GM21529 (cell line): ENCODE data around the gene TMOD2.

ENCODE experiments used
- ATAC-seq: cut with Tn5 transposase; IDR thresholded peaks from one replicate; pipeline ENCODE4 v1.9.1; 2021; ENCODE audit not compliant: unreplicated experiment

Gene TMOD2

DNA sequence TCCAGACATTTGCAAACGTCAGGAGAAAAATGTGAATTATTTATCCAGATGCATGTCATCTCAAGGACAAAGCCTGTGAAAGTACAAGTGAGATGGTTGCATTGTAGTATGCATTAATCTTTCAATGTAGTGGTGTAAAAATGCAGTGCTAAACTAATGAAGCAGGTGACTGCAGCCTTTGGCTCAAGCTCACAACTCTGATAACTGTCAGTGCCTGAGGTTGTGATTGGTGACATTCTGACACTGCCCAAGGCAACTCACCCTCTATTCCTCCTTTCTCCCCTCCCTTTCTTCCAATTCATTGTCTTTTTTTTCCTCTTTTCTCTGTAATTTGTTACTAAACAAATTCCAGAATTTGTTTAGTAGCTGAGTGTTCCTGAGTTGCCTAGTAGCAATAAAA is 58.1 kb downstream of the TMOD2 start:
- no peak for ATAC-seq

DNA sequence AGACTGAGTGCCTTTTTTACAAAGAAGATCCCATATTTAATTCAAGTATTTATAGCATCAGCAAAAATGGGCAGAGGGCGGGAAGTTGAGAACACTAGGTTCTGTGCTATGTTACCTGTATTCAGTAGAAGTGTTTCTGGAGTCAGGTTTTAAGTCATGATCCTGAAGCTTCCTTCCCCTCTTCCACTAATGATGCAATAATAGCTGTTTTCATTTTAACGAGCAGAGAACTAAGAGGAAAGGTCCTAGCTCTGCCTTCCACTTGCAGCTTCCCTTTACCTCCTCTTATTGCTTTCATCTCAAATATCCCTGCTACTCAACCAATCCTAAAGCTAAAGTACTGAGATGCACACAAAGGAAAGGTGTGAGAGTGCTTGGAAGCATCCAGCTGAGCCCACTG is 61.2 kb downstream of the TMOD2 start:
- no peak for ATAC-seq

DNA sequence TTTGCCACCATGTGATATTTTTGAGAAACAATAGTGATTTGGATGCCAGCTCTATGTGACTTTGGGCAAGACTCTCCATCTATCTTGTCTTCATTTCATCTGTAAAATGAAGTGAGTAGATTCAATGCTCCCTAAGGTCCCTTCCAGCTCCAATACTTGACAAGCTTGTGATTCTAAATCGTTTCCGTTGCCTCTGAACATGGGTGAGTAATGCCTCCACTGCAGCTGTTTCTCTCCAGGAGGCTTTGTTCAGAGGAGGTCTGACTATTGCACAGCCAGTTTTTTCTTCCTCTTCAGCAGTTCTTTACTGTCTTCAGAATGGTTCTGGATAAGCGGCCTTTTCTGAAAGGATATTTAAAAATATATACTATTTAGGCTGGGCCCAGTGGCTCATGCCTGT is 63.2 kb downstream of the TMOD2 start:
- ATAC-seq = no peak

DNA sequence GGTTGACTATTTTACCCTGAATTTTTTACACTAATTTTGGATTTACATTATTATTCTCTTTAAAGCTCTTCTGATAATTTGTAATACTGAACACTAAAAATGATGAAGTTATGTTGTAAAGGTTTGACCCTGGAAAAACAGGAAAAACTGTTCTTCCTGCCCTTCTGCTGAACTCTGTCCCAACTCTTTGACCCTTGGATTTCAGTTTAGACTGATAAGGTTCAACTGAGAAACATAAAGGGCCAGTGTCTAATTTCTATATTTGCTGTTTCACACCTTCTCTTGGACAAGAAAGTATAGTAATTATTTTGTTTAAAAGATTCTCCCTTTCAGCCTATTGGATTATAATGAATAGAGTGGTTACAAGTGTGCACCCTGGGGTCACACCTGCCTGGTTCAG is 65.2 kb downstream of the TMOD2 start:
- no peak for ATAC-seq

DNA sequence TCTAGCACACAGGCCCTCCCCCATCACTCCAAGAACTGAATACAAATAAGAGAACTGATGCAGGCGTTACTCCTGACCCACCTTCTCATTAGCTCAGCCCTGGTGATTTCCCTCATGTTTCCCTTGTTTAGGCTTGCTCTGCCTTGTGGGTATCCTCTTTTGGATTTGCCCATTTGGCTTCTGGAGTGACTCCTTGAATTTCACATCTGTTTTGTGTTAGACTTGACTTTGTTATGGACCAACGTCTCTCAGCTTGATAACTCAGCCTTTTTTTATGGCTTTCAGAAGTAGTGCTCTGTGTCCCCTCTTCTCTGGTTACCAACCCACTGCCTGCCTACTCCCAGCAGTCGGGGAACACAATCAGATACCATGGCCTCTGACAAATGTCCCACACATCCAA is 66.8 kb downstream of the TMOD2 start:
- ATAC-seq = no peak

DNA sequence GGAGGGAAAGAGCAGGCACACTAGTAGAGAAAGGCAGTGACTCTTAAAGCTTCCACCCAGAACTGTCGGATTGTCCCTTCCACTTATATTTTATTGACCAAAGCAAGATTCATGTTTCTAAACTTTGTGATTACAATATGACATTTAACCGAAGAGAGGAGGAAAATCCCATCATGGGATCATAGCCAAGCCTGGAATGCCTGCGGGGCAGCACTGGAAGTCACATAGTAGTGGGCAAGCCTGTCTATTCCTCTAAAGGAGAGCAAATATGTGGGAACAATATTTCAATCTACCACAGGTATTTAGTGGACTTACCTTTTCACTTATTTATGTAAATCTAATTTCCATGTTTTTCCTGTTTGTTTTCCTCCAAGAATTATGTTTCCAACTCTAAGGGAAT is 74.3 kb downstream of the TMOD2 start:
- no peak for ATAC-seq

DNA sequence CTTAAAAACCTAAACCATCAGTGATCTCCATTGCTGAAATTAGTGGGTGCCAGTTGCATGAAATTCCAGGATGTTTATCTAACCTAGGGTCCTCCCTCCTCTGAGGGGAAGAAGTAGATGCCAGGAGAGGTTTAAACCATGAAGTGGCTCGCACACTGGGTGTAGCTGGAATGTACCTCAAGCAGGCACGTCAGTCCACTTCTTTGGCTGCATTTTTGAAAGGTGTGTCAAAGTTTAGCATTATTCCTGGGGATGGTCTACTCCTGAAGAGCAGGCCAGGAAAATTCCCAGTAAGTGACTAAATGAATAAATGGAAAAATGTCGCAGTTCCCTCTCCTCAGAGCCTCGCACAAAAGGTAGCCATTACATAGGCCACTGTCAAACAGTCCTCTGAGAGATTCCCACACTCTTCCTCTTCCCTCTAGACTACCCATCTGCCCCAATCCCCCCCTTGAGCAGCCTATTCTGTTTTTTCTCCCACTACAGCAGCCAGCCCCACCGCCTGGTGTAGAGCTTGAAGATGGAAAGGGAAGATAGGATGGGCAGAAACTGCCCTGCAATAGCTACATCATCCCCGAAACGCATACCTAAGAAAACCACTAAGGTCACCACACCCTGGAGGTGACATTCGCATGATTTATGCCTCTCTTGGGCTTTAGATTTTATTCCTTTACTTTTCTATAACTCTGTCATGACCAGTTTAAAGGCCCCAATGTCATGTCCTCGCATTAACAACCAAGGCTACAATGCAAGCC is 77.4 kb downstream of the TMOD2 start:
- ATAC-seq = no peak

DNA sequence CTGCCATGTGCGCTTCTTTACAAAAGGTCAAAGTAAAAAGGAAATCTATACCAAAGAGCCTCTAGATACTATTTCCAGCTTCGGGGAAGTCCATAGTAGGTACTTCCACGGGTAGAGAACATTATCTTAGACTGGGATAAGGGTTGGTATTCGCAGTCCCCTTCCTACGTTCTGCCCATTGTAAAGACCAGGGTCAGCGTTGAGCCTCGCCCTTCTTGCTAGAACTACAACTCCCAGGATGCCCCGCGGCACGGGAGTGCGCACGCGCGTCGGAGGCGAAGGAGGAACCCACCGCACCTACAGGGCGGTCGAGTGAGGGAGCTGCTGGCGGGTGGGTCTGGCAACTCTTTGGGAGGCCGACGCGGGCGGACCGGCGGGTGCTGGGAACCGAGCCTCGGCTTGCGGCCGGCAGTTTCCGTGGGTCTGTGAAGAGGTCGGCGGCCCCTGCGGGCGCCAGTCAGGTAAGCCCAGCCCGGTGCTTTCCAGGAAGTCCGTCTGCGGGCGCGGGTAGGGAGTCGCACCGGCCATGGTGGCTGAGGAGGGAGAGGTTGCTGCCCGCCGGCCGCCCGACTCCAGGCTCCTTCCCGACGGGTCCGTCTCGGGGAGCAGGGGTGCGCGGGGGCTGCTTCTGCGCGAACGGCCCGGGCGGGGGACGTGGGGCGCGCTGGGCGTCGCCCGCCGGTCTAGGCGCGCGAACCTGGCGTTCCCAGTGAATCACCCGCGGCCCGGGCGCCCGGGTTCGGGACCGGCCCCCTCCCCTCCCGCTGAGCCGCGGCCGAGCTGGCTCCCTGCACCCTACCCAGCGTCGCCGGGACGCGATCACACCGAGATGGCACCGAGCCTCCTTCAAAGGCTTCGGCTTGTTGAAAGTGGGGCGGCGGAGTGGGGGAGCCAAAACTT is 78.2 kb downstream of the TMOD2 start, which contains the start of gene TMOD3:
TMOD3 (plus strand) TSS at position 278 of the 900 bp plus-strand sequence. CDS start 33,232 bp downstream, outside the sequence.
- ATAC-seq = peak; percentile 83

DNA sequence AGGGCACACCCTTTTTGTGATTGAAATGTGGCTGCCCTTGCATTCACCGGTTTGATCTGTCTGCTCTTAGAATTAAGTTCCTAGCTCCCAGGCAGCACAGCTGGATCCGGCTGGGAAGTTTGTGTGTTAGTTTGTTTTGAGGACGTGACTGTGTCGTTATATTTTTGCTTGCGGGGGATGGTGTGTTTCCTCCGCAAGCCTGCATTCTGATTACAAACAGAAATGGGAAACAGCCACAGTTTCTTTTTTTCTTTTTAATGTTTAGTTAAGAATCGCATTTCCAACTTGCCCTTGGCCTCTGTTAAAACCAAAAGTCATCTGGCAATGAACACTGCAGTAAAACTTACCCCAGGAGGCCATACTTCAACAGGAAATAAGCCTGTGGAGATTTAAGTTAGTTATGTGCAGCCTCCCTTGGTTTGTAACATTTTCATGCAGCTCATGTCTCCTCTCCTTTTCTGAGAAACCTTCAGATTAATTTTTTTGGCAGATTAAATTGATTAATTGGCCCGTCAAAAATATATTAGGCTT is 78.9 kb downstream of the TMOD2 start:
- ATAC-seq = peak; percentile 14

DNA sequence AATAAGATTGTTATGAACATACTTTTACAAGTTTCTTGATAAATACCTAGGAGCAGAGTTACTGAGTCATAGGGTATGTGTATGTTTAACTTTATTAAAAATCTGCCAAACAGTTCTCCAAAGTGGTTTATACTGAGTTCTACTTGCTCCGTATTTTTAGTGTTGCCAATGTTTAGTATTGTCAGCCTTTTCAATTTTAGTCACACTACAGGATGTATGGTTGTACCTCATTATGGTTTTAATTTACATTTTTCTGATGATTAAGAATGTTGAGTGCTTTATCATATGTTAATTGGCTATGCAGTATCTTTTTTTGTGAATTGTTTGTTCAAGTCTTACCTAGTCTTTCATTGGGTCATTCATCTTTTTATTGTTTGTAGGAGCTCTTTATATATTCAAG is 82.4 kb downstream of the TMOD2 start:
- ATAC-seq = no peak

DNA sequence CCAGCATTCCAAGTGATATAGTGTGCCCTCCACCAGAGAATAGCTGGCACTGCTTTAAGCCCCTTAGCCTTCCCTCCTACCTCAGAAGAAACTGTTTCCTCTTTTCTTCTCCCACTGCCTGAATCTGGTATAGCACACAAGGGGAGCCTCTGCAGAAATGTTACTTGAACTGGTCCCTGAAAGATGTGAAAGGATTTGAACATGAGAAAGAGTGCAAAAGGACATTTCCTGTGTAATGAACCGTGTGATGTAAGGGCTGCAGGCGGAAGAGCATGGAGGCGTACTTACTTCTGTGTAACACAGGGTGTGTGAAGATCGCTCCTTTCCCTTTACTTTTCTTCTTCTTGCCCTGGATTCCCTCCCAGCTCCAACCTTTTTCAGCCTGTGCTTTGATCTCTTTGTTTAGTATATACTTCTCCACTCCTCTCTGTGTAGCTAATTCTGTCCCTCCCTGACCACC is 86.4 kb downstream of the TMOD2 start:
- ATAC-seq = peak; percentile 70

DNA sequence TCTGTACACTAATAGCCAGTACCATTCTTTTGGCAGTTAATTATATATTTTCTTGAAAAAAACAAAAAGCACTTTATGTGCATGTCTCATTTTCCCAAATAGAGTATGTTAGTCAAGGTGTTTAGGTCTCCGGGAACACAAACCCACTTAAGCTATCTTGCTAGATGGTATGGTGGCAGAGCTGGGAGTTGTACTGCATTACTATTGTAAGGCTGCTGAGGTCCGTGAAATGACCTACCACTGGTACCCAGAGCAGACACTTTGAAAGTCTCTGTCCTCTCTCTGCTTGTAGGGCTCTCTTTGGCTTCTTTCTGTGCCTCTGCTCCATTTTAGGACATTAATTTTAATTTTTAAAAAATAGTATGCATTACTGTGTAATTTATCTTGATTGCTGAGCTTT is 86.9 kb downstream of the TMOD2 start:
- peak; percentile 7 for ATAC-seq

DNA sequence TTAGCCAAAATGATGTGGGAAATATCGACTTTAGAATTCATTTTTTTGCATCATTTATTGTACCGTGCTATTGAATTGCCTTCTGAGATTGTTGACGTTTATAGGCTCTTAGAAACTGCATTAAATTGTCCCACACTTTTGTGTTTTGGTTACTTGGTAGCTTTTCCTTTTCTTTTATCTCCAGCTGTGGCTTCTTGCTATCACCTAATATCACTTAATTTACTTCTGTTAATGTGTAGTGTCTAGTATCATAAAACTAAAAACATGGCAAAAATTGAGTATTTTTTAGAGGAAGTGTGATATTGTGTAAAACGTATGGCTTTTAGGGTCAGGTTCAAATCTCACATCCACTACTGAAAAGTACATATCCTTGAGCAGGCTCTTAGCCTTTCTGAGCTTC is 89.3 kb downstream of the TMOD2 start:
- no peak for ATAC-seq

DNA sequence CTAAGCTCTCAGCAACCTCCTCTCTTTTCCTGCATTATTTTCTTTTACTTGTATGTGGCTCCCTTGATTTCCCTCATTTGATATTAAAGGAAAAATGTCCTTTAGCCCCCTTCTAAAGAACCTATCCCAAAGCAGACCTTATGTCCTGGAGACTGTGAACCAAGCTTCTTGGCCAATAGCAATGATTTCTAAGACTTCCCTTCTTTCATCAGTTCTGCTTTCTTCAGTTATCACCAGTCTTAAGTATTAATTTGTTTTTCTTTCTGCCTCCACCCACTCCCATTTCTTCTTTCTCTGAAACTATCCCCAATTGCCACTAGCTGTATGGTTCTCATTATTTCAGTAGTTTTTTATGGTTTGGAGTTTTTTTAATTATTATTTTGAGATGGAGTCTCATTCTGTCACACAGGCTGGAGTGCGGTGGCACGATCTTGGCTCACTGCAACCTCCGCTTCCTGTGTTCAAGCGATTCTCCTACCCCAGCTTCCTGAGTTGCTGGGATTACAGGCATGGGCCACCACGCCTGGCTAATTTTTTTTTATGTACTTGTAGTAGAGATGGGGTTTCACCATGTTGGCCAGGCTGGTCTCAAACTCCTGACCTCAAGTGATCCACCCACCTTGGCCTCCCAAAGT is 90.1 kb downstream of the TMOD2 start:
- no peak for ATAC-seq

DNA sequence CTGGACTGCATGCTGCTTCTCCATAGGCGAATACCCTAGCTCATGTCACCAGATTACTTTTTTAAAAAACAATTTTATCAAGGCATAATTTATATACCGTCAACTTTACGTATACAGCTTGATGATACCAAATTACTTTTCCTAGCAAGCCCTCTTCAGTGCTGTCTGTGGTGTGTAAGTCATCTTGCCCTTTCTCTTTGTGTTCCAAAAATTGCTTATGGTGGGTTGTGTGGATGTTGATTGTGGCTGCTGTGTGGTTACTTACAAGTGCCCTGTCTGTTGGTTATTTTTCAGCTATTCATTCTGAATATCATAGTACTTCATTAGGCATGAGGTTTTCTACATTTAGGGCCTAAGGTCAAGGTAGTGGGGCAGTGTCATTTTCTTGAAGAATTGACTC is 90.9 kb downstream of the TMOD2 start:
- ATAC-seq = no peak

DNA sequence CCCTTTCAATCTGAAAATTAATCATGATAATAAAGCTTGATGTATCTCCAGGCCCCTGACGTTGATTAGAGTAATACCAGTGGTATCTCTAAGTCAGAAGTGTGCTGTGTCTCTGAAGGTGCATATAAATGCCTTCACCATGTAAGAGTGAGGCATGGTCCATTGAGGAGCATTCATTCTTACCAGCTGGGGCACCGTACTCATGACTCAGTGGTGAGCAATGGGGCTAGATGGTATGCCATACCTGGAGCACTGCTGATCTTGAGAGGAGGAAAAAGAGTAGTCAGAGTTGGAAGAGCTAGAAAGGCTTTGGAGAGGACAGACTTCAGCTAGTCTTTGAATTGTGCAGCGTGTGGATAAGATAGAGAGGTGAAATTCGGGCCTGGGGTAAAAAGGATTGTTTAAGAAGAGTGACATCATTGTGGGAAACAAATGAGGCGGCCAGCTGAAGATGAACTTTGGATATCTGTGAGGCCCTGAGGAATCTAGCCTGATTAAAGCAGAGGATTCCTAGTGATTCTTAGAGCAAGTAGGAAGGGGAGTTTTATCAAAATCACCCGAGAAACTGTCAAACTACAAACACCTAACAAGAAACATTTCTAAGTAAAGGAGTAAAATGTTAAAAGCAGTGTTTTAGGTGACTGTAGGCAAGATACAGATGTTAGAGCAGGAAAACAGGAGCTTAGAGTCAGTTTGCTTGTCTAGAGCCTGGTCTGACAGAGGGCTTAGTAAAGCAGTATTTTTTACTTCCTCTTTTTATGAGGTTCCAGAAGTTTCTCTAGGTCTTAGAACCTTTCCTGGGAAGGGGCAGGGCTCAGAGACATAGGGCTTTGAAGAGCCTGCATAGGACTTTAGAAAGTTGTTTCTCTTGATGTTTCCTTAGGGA is 91.7 kb downstream of the TMOD2 start:
- ATAC-seq = no peak

DNA sequence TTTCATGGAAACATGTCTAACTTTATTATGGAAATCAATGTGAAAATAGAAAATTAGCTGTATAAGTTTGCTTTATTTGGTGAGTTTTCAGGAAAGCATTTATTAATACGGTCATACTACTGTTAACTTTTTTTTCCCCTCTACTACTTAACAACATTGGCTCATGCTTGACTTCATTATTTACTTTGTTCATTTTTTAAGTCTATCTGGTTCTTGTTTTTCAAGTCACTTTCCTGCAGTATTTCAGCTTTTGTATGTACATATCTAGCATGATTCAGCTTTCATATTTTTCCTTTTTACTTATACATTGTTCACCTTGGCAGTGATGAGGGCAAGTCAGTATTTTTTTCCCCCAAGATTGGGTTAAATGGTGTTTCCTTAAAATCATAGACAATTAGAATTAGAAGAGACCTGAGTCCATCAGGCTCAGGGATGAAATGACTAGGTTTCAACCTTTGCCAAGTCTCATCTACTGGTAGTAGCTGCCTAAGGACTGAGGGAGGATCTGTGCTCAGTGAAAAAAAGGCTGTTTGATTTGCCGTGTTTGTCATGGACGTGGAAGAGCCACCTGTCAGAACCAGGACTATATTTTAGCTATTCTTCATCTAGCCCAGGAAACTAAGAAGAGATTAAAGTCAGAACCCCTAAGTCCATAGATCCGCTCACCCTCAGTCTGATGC is 93.5 kb downstream of the TMOD2 start:
- no peak for ATAC-seq

DNA sequence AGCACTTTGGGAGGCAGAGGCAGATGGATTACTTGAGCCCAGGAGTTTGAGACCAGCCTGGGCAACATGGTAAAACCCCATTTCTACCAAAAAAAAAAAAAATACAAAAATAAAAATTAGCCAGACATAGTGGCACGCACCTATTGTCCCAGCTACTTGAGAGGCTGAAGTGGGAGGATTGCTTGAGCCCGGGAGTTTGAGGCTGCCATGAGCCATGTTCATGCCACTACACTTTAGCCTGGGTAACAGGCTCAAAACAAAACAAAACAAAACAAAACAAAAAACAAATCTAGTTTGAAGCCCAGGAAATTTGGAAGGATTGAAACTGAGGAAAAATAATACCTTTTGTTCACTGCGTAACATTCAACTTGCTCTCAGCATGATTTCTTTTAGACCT is 94.7 kb downstream of the TMOD2 start:
- no peak for ATAC-seq

DNA sequence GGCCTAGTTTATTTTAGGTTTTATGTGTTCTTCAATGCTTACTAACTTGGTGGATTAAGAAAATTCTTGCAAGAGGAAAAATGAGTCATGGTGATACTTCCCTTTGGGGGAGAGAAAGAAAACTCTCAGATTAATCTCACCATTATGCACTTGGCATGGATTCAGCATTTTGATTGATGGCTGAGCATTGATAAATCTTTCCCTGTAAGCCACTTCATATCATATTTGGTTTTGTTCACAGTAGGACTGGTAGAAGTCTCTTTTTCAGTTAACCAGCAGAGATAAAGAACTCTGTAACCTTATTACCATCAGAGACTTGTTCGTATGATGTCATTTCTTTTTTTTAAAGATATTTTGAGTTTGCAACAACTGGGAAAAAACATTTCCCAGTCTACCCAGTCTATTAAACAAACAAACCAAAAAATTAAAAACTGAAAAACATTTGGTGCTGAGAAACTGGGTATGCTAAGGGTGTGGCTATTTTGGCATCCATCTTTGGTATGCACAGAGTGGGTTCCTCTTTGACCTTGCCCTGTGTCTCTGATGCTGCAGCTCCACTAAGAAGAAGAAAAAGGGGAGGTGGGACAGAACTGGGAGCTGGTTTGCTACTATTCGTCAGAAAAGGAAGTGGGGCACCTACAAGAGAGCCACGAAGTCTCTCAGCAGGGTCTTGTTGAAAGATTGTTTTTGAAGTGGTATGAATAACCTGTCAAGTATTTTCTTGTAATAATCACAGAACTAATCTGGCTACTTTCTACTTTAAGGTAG is 95.2 kb downstream of the TMOD2 start:
- ATAC-seq = no peak
